Activated T-helper 2 cell treated with anti-CD3 and anti-CD28 coated beads, Interferon-gamma antibody, Interleukin-2, Interleukin-4, amounts not matched to agents 10 μg/mL and 5 μg/mL and 100 μg/mL, durations not matched to agents 14 hours and 24 hours and 36 hours (primary cell): ENCODE measurements around the gene RHOJ. TPM values are rescaled to one million over a fixed set of nuclear protein-coding genes. Genes with fewer than 3 reads are reported as not detected.
"Not testable (repeated sequence)": the region's sequence is repeated elsewhere in the genome, so short reads cannot be mapped to it uniquely, and the experiment has no call there.

Experiments
- DNase-seq: peaks from one replicate; pipeline ENCODE4 v3.0.0; 2021; ENCODE audit warnings: low spot score
- H3K27ac Mint-ChIP-seq: one replicate; pipeline ENCODE4 v1.8.0; 2021; ENCODE audit warnings: mixed read lengths
- H3K27me3 Mint-ChIP-seq: one replicate; pipeline ENCODE4 v1.8.0; 2021; ENCODE audit warnings: low read depth, mixed read lengths
- H3K36me3 Mint-ChIP-seq: one replicate; pipeline ENCODE4 v1.8.0; 2021; ENCODE audit warnings: low read depth, mixed read lengths
- H3K4me1 Mint-ChIP-seq: one replicate; pipeline ENCODE4 v1.8.0; 2021; ENCODE audit warnings: low read depth, mixed read lengths
- H3K4me3 Mint-ChIP-seq: one replicate; pipeline ENCODE4 v1.8.0; 2021; ENCODE audit warnings: low read depth, mild to moderate bottlenecking, moderate library complexity, mixed read lengths
- H3K9me3 Mint-ChIP-seq: one replicate; pipeline ENCODE4 v1.8.0; 2021; ENCODE audit warnings: mixed read lengths
- intact Hi-C: fragments of 100-400 bp; cut with micrococcal nuclease; formaldehyde crosslinking; loops from one replicate; pipeline ENCODE4 v1.15.1; 2023
- total RNA-seq: library from RNA; stranded (reverse); gene quantifications from 2 replicates; pipeline ENCODE4 v1.2.3, GENCODE V29; 2022

The RHOJ gene
- total RNA-seq, 1 donor from 2014 or later, result not detected

GRCh38 chr14:63276492-63277342 is 72.5 kb downstream of the RHOJ start:
- H3K36me3 Mint-ChIP-seq, result no peaks in the 10 kb centered on the region
- no peak for DNase-seq
- intact Hi-C loops, result loop anchor here (5.0 kb wide), 3 partner anchors 104 to 1114 kb away; no protein-coding TSS in a partner anchor
- H3K9me3 Mint-ChIP-seq, result no peaks in the 10 kb centered on the region
- no peak overlapping the region for H3K27ac Mint-ChIP-seq
- no peaks in the 10 kb centered on the region for H3K4me1 Mint-ChIP-seq
- no peak overlapping the region for H3K4me3 Mint-ChIP-seq
- no peaks in the 10 kb centered on the region for H3K27me3 Mint-ChIP-seq

GRCh38 chr14:63277591-63278183 is 73.4 kb downstream of the RHOJ start:
- no peaks in the 10 kb centered on the region for H3K9me3 Mint-ChIP-seq
- intact Hi-C loops, result loop anchor here (5.0 kb wide), 3 partner anchors 105 to 1115 kb away; no protein-coding TSS in a partner anchor
- no peak overlapping the region for H3K4me3 Mint-ChIP-seq
- no peak overlapping the region for H3K27ac Mint-ChIP-seq
- DNase-seq, result no peak
- no peaks in the 10 kb centered on the region for H3K27me3 Mint-ChIP-seq
- no peaks in the 10 kb centered on the region for H3K4me1 Mint-ChIP-seq
- no peaks in the 10 kb centered on the region for H3K36me3 Mint-ChIP-seq

GRCh38 chr14:63279933-63280332 is 75.7 kb downstream of the RHOJ start:
- intact Hi-C loops, result loop anchor here (5.0 kb wide), 3 partner anchors 108 to 1118 kb away; no protein-coding TSS in a partner anchor
- not testable (repeated sequence) for H3K36me3 Mint-ChIP-seq, H3K9me3 Mint-ChIP-seq, H3K27ac Mint-ChIP-seq, H3K27me3 Mint-ChIP-seq, DNase-seq, H3K4me1 Mint-ChIP-seq, H3K4me3 Mint-ChIP-seq

- no peaks in the 10 kb centered on the region for H3K36me3 Mint-ChIP-seq
- no peaks in the 10 kb centered on the region for H3K27me3 Mint-ChIP-seq
- intact Hi-C loops, result no loop called here
- no peaks in the 10 kb centered on the region for H3K9me3 Mint-ChIP-seq
- H3K27ac Mint-ChIP-seq, result no peak overlapping the region
- H3K4me1 Mint-ChIP-seq, result no peaks in the 10 kb centered on the region
- no peak overlapping the region for H3K4me3 Mint-ChIP-seq
- no peak for DNase-seq
Observed at GRCh38 chr14:63282997-63283883, 79.0 kb downstream of the RHOJ start.

- H3K4me3 Mint-ChIP-seq, result no peak overlapping the region
- DNase-seq, result no peak
- H3K27me3 Mint-ChIP-seq, result no peaks in the 10 kb centered on the region
- no peaks in the 10 kb centered on the region for H3K9me3 Mint-ChIP-seq
- intact Hi-C loops, result no loop called here
- H3K27ac Mint-ChIP-seq, result no peak overlapping the region
- no peaks in the 10 kb centered on the region for H3K4me1 Mint-ChIP-seq
- no peaks in the 10 kb centered on the region for H3K36me3 Mint-ChIP-seq
Observed at GRCh38 chr14:63283884-63284248, 79.6 kb downstream of the RHOJ start.

GRCh38 chr14:63286071-63286470 is 81.8 kb downstream of the RHOJ start:
- Mint-ChIP-seq H3K27me3 (no peaks in the 10 kb centered on the region), H3K4me1 (no peaks in the 10 kb centered on the region), H3K36me3 (no peaks in the 10 kb centered on the region), H3K4me3 (no peak overlapping the region), H3K27ac (no peak overlapping the region), H3K9me3 (no peaks in the 10 kb centered on the region)
- intact Hi-C loops, result no loop called here
- no peak for DNase-seq

- Mint-ChIP-seq H3K36me3 (no peaks in the 10 kb centered on the region), H3K27me3 (peaks cover 4% of the 10 kb centered on the region), H3K4me3 (no peak overlapping the region), H3K9me3 (no peaks in the 10 kb centered on the region), H3K27ac (no peak overlapping the region), H3K4me1 (no peaks in the 10 kb centered on the region)
- no peak for DNase-seq
- intact Hi-C loops, result no loop called here
Observed at GRCh38 chr14:63287666-63288483, 83.6 kb downstream of the RHOJ start.

- H3K9me3 Mint-ChIP-seq, result no peaks in the 10 kb centered on the region
- H3K4me3 Mint-ChIP-seq, result no peak overlapping the region
- DNase-seq, result no peak
- intact Hi-C loops, result no loop called here
- H3K27me3 Mint-ChIP-seq, result peaks cover 4% of the 10 kb centered on the region
- no peaks in the 10 kb centered on the region for H3K4me1 Mint-ChIP-seq
- no peak overlapping the region for H3K27ac Mint-ChIP-seq
- no peaks in the 10 kb centered on the region for H3K36me3 Mint-ChIP-seq
Observed at GRCh38 chr14:63288853-63289252, 84.6 kb downstream of the RHOJ start.

- no peak for DNase-seq
- Mint-ChIP-seq H3K27me3 (peaks cover 4% of the 10 kb centered on the region), H3K4me3 (no peak overlapping the region), H3K27ac (no peak overlapping the region), H3K36me3 (no peaks in the 10 kb centered on the region), H3K4me1 (peaks cover 3% of the 10 kb centered on the region), H3K9me3 (no peaks in the 10 kb centered on the region)
- intact Hi-C loops, result no loop called here
Observed at GRCh38 chr14:63290741-63291430, 86.6 kb downstream of the RHOJ start.

GRCh38 chr14:63292805-63293204 is 88.6 kb downstream of the RHOJ start:
- no peaks in the 10 kb centered on the region for H3K9me3 Mint-ChIP-seq
- H3K4me3 Mint-ChIP-seq, result no peak overlapping the region
- intact Hi-C loops, result no loop called here
- no peaks in the 10 kb centered on the region for H3K36me3 Mint-ChIP-seq
- H3K27ac Mint-ChIP-seq, result no peak overlapping the region
- peaks cover 5% of the 10 kb centered on the region for H3K27me3 Mint-ChIP-seq
- no peak for DNase-seq
- peaks cover 5% of the 10 kb centered on the region for H3K4me1 Mint-ChIP-seq

- Mint-ChIP-seq H3K4me3 (no peak overlapping the region), H3K27me3 (peaks cover 5% of the 10 kb centered on the region), H3K4me1 (peaks cover 5% of the 10 kb centered on the region), H3K9me3 (no peaks in the 10 kb centered on the region), H3K36me3 (no peaks in the 10 kb centered on the region), H3K27ac (no peak overlapping the region)
- DNase-seq, result no peak
- intact Hi-C loops, result no loop called here
Observed at GRCh38 chr14:63295231-63295685, 91.0 kb downstream of the RHOJ start.
